22Rv1 (cell line): ENCODE measurements around the gene SIRT7.

Experiments
- H3K27ac ChIP-seq: fragments of 450-650 bp; 2 replicates; pipeline ENCODE4 v1.5.1; 2017
- CTCF ChIP-seq: fragments of 450-650 bp; IDR thresholded peaks from 2 replicates; pipeline ENCODE4 v1.5.1; 2017; ENCODE audit warnings: mild to moderate bottlenecking
- ZFX ChIP-seq: fragments of 450-650 bp; IDR thresholded peaks from 2 replicates; pipeline ENCODE4 v1.6.1; 2017; ENCODE audit warnings: antibody characterized with exemption, borderline replicate concordance

The SIRT7 gene

GRCh38 chr17:81866440-81867169 lies 51.4 kb downstream of the SIRT7 start:
- no peak for TF ChIP-seq CTCF
- no peak for TF ChIP-seq ZFX
- peak overlapping the region; percentile 99 for H3K27ac ChIP-seq

GRCh38 chr17:81865733-81866439 lies 52.1 kb downstream of the SIRT7 start:
- TF ChIP-seq ZFX, result no peak
- H3K27ac ChIP-seq, result peak overlapping the region; percentile 99

GRCh38 chr17:81865358-81865732 lies 52.6 kb downstream of the SIRT7 start:
- TF ChIP-seq CTCF (no peak), ZFX (no peak)
- peak overlapping the region; percentile 99 for H3K27ac ChIP-seq

GRCh38 chr17:81863833-81864768 lies 53.9 kb downstream of the SIRT7 start:
- TF ChIP-seq ZFX, result no peak
- TF ChIP-seq CTCF, result no peak
- peak overlapping the region; percentile 99 for H3K27ac ChIP-seq

- TF ChIP-seq CTCF, result no peak
- no peak for TF ChIP-seq ZFX
- peak overlapping the region; percentile 99 for H3K27ac ChIP-seq
These were observed 54.8 kb downstream of the SIRT7 start for GRCh38 chr17:81863123-81863675.
